CD4-positive, alpha-beta T cell treated with Interleukin-4 for 4 hours (primary cell): ENCODE data around the gene SRC.

ENCODE experiments used
- DNase-seq: peaks from one replicate; pipeline ENCODE4 v3.0.0-alpha.2; 2020

The SRC gene

DNA sequence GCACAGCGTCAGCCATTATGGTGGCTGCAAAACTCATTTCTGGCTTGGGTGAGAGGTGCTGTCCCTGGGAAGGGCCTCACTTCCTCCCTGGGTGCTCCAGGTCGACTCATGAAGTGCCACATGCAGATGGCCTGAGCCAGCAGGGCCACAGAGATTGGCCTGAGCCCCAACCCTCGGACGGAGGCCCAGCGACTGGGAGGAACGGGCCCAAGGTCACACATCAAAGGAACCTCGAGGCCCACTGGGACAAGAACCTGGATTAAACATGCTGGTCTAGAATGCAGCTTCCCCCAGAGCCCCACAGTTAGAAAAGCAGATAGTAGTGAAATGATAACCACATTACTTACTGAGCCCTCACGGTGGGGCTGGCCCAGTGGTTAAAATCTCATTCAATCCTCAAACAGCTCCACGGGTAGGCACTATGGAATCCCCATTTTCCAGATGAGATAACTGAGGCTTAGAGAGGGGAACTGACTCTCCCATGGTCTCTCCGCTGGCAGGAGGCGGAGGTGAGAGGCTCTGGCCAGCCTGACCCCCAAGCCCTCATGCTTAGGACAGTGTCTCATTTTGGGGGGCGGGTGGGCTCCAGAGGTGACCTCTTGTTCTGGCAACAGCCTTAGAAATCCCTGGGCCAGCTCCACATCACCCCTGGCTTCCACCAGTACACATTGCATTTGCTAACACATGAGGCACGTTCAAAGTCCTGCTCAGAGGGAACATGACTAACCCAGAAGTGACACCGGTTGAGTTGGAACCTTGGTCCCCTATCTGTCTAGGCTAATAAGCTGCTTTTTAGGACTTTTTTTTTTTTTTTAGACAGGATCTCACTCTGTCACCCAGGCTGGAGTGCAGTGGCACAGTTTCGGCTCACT is 53.0 kb downstream of the SRC start:
- no peak for DNase-seq

DNA sequence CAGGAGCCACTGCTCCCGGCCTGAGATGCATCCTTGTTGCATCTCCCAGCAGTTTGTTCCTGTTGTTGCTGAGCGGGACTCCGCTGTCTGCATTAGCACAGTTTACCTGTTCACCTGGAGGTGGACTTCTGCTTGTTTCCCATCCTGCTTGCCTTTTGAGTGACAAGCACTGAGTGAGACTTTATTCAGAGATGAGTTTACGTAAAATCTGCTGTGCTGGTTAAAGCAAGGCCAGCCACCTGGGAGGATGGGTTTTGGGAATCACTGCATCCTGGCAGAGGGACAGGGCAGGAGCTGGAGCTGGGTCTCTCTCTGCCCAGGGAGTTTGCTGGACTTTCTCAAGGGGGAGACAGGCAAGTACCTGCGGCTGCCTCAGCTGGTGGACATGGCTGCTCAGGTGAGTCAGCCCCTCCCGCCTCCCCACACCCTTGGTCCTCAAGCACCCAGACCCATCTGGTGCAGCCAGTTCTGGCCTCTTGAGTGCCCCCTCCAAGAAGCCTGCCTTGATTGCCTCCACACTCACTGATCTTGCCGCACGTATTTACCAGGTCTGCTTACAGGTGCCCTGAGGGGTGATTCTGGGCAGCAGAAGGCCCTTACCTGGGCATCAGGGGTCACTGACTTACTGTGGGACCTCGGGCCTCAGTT is 55.5 kb downstream of the SRC start:
- no peak for DNase-seq

DNA sequence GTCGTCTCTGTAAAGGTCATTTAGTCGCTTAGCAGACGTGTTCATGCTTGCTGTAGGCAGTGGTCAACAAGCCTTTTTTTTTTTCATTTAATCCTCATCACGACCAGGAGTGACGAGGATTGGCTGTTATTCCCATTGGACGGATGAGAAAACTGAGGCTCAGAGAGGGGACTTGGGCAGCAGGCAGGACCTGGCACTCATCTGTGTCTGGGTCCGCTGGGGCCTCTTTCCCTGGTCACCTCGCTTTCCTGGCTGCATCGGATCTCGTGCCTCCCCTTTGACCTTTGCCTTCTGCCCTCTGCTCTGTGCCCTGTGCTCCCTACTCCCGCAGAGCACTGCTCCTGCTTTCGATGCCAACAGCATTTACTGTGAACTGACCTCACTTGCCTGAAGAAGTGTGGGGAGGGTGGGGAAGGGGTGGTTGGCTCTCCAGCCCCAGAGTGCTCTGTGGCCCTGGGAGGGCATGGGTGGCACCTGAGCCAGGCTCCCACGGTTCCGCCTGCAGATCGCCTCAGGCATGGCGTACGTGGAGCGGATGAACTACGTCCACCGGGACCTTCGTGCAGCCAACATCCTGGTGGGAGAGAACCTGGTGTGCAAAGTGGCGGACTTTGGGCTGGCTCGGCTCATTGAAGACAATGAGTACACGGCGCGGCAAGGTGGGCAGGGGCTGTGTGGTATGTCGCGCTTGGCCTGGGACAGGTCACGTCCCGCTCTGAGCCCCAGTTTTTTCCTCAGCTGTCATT is 56.2 kb downstream of the SRC start:
- no peak for DNase-seq

DNA sequence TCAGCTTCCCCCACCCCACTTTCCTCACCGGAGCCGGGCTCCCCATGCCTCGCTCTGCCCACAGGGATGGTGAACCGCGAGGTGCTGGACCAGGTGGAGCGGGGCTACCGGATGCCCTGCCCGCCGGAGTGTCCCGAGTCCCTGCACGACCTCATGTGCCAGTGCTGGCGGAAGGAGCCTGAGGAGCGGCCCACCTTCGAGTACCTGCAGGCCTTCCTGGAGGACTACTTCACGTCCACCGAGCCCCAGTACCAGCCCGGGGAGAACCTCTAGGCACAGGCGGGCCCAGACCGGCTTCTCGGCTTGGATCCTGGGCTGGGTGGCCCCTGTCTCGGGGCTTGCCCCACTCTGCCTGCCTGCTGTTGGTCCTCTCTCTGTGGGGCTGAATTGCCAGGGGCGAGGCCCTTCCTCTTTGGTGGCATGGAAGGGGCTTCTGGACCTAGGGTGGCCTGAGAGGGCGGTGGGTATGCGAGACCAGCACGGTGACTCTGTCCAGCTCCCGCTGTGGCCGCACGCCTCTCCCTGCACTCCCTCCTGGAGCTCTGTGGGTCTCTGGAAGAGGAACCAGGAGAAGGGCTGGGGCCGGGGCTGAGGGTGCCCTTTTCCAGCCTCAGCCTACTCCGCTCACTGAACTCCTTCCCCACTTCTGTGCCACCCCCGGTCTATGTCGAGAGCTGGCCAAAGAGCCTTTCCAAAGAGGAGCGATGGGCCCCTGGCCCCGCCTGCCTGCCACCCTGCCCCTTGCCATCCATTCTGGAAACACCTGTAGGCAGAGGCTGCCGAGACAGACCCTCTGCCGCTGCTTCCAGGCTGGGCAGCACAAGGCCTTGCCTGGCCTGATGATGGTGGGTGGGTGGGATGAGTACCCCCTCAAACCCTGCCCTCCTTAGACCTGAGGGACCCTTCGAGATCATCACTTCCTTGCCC is 57.4 kb downstream of the SRC start:
- DNase-seq, result no peak

DNA sequence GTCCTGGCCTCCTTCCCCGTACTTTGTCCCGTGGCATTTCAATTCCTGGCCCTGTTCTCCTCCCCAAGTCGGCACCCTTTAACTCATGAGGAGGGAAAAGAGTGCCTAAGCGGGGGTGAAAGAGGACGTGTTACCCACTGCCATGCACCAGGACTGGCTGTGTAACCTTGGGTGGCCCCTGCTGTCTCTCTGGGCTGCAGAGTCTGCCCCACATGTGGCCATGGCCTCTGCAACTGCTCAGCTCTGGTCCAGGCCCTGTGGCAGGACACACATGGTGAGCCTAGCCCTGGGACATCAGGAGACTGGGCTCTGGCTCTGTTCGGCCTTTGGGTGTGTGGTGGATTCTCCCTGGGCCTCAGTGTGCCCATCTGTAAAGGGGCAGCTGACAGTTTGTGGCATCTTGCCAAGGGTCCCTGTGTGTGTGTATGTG is 58.5 kb downstream of the SRC start:
- DNase-seq, result no peak

DNA sequence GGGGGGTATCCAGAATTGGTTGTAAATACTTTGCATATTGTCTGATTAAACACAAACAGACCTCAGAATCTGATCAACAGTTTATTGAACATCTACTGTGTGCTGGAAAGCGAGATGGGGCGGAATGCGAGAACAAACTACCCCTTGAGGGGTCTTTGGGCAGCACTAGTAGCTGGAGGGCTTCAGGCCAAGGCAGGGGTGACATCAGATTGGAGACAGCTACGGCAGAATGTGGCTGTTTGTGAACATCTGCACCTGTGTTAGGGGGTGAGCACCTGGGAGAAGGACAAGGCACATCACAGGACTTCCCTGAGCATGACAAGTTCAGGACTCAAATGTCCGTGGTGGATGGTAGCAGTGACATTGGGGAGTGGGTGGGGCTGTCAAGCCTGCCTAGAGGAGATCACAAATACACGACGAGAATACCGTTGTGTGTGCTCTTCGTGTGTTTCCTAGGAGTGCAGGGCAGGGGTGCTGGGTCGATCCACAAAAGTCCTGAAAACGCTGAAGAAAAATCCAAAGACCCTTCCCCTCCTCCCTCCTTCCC is 59.5 kb downstream of the SRC start:
- no peak for DNase-seq

DNA sequence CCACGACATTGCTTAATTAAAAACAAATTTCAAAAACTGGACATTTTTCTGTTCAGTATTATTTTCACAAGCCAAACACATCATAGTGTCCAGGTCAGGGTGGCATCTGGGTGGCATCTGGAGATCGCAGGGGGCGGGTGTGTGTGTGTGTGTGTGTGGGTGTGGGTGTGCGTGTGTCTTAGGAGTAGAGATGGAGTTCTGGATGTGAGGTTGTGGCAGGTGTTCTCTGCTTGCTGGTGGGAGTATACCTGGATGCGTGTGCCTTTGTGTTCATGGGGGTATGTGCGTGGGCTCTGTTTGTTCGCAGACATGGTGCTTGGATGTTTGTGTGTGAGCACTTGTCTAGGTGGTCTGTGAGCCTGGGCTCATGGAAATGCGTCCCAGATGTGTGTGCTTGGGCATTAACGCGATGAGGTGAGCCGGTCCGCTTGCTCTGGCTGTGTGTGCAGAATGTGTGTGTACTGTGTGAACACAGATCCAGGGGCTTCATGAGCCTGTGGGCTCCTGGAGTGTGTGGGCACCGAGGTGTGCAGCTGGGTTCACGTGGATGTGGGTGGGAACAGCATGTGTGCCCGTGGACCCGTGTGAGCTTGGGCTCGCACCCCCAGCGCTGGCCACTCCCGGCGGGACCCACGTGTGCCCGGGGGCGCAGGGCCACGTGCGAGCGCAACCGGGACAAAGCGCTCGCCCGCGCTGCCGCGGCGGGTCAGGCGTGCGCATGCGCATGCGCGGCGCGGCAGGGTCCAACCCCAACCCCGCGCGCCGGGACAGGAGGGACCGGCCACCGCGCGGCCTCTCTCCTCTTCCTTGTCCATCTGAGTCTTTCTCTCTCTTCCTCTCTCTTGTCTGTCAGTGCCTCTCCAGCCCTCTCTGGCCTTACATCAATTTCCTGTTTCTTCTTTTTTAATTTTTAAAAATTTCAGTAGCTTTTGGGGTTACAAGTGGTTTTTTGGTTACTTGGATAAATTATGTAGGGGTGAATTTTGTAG is 60.4 kb downstream of the SRC start:
- no peak for DNase-seq

DNA sequence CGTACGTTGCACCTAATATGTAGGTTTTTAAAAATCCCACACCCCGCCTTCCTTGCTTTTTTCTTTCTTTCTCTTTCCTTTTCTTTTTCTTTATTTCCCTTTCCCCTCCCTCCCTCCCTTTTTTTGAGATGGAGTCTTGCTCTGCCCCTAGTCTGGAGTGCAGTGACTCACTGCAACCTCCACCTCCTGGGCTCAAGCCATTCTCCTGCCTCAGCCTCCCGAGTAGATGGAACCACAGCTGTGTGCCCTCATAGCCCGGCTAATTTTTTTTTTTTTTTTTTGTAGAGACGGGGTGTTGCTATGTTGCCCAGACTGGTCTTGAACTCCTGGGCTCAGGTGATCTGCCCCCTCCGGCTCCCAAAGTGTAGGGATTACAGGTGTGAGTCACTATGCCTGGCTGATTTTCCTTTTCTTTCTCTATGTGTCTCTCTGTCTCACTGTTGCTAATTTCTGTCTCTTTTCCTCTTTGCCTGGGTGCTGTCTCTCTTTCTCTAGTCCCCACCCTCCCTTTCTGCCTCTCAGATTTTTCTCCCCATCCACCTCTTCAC is 61.2 kb downstream of the SRC start:
- DNase-seq, result no peak

DNA sequence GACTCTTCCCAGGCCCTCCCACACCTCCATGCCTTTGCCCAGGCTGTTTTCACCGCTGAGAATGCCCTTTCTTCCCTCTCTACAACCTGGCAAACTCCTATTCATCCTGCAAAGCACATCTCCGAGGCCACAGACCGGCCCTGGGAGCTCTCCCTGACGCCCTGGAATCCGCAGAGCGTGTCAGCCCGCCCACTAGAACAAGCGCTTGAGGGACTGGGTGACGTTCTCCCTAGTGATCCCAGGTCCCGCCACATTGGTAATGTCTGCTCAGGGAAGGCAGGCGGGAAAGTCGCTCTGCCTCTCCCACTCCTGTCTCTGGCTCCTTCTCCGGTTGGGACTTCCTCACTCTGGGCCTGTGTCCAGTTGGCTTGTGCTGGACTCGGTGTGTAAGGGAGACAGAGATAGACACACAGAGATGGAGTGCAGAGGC is 61.6 kb downstream of the SRC start:
- DNase-seq, result no peak

DNA sequence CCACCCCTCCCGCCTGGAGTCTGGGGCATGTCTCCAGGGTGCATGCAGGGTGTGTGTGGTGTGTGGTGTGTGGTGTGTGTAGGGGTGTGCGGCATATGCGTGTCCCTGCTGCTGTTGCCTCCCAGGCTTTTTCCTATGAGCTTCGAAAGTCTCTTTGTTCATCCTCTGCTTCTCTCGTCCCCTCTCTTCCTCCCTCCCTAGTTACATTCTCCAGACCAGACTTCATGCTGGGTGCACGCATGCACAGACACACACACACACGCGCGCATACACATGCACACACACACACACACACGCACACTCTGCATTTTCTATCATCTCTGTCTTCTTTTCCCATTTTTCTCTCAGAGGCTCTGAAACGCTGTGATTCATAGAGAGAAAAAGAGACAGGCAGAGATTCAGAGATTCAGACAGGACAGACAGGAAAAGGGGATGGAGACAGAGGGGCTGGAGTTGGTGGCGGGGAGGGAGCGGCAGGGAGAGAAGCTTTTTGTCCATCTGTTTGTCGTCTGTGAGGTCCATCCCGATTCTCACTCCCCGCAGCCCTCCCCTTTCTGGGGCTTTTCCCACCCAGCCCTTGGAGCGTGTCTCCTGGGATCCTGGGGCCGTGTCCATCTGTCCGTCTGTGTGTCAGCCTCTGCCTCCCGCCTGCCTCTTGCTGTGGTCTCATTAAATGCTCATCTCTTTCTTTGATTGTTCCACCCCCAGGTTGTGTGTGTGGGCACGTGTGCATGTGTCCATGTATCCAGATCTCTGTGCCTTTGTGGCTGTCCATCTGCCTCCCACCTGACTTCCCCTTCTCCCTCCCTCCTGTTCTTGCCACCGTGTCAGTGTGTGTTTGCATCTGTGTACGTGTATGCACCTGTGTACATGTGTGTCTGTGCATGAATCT is 62.6 kb downstream of the SRC start:
- DNase-seq, result no peak

DNA sequence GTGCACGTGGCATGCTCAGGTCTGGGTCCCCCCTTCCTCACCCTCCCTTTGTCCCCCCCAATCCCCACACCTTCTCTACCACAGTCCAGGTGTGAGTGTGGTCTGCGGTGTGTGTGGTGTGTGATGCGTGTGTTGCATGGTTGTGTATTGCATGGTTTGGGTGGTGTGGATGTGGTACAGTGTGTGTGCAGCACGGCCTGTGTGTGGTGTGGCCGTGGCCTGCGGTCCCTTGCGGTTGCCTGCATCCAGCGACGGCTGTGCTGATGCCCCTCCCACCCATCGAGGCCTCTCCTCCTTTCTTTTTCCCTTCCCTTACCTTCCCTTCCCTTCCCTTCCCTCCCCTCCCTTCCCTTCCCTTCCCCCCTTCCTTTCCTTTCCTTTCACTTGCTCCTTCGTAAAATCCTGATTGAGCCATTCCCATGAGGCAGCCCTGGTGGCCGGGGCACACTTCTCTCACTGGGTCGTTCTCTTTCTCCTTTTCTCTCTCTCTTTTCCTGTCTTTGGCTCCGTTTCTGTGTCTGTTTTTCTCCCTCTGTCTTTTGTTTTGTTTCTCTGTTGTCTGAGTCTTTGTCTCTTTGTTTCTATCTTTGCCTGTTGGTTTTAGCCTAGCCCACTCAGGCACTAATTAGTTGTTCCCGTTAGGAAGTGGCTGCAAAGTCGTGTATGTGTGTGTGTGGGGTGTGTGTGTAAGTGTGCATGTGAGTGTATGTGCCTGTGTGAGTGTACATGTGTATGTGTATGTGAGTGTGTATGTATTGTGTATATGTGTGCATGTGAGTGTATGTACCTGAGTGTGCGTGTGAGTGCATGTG is 65.7 kb downstream of the SRC start:
- peak; percentile 16 for DNase-seq

DNA sequence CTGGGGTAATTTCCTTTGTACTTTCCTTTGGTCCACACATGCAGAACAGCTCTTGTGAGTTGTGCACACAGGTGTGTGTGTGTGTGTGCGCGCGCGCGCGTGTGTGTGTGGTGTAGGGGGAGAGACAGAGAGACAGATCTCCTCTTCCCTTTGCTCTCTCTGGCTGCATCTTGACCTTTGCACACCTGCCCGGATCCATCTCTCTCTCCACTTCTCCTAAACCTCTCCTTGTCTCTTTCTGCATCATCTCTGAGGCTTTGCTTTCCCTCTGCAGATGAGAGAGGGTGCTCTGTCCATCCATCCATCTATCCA is 67.0 kb downstream of the SRC start:
- DNase-seq, result no peak

DNA sequence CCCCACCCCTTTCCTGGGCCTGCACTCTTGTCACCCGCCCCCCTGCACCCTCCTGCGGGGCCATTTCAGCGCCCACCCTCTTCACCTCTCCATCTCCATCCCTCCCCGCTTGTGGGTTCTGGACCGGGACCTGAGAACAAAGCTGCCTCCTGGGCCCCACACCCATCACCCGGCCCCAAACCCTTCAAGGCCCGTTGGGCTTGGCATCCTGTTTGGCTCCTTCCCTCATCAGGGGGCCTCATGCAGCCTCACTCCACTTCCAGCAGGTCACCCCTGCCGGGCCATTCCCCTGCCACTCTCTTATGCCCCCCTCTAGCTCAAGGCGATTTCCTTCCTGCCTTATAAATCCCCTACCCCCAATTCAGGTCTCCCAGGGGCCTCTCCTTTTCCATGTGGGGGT is 67.4 kb downstream of the SRC start:
- DNase-seq, result no peak

DNA sequence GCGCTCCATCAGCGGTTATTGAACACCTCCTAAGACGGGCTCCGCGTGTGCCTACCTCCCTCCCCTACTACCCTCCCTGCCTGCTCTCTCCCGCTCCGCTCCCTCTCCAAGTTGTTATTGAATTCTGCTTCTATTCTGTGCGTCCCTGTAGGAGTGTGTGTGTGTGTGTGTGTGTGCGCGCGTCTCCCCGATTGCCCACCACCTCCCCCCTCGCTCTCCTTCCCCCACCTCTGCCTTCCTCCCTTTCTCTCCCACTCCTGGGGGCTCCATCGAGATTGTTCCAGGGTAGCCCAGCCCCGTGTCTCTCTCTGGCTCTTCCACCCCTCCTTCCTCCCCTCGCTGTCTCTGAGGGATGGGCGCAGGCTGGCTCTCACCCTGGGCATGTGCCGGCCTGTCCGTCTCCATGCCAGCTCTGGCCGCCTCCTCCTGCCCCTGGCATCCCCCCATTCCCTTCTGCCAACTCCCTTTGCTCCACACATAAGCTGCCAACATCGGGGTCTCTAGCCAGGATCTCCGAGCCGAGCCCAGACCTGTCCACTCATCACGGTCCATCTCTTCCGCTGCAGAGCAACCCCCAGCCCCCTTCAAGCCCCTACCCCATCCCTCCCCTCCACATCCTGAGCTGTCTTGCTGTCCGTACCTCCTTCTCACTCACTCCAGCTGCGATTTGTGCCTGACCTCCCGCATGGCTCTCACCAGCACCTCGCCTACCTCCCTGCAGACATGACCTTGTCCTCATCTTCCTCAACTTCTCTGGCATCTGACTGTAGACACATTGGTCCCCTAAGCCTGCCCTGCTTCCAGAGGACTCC is 68.5 kb downstream of the SRC start:
- DNase-seq, result no peak

DNA sequence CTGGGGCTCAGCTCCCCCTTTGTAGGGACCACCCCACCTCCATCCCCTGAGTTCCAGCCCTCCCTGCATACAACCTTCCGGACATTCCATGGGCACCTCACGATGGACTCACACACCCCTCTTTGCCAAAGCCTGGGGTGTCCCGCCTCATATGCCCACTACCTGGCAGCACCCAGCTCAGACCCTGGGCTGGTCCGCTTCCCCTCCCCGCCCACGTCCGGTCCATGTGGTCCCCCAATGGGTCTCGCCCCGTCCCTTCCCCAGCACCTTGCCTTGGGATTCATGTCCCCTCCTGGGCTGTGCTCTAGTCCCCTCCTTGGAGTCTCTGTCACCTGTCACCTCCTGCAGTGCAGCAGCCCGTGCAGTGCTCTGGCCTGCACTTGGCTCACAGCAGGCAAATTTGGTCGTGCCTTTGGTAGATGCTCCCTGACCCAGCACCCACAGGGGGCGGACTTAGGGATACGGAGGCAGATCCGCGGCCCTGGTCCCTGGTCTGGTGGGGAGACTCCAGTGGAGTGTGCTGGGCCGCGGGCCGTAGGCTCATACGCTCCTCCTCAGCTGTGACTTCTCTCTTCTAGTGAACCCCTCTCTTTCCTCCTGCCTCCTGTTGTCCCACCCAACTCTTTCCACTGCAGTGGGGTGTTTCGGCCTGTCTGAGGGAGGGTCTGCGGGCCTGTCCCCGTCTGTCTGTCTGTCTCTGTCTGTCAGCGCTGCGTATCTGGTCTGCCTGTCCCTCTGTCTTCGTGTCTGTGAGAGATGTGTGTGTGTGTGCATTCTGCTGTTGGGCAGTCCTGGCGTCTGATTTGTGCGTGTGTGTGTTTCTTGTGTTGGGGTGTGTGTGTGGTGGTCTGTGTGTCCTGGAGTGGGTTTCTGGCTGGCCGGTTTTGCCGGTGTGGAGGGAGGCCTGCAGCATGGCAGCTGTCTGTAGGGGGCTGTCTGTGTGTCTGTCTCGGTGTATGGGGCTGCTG is 69.5 kb downstream of the SRC start:
- DNase-seq, result no peak

DNA sequence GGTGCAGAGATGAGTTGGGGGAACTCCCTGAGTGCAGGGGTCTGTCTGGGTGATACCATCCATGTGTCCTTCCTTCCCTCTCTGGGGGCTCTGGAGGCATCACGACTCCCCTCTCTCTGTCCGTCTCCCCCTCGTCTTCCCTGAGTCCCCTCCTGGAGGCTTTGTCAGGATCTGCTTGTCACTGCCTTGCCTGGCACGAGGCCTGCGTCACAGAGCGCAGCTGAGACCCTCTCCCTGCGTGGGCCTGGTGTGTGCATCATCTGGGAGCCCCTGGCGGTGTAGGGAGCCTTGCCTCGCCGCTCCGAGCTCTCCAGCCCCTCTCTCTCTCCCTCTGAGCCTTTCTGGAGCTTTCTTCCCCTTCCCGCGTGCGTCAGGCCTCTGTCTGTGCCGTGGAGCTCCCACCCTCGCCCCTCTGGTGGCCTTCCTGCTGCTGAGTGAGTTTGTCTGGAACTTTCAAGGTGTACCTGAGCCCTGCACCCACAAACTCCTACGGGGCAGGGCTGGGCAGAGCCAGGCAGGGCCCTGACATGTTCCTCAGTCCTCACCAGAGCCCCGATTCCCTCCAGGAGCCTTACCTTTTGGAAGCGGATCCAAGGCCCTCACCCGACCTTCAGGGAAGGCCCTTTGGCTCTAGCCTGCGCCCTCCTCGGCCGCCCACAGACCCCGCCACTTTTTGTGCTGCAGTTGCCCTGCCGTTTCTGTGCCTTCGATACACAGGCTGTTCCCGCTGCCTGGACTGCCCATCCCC is 70.3 kb downstream of the SRC start:
- no peak for DNase-seq
